Bronchial epithelial cell (primary cell): ENCODE results near the gene LOXHD1. TPM values are rescaled to one million over a fixed set of nuclear protein-coding genes. Genes with fewer than 3 reads are reported as not detected.

Experiments used
- DNase-seq: peaks from one replicate; pipeline ENCODE4 v3.0.0-alpha.2; 2010; ENCODE audit warnings: low read depth
- FAIRE-seq: peaks from 2 replicates; lab custom pipeline; 2011; peaks lifted over from hg19 to GRCh38; lab: Jason Lieb, UNC
- H3K27me3 ChIP-seq: 2 replicates; pipeline ENCODE4 v1.5.1; 2011; ENCODE audit warnings: low read length; ENCODE audit not compliant: control insufficient read depth, insufficient read depth
- H3K36me3 ChIP-seq: 2 replicates; pipeline ENCODE4 v1.5.1; 2011; ENCODE audit warnings: low read length; ENCODE audit not compliant: control insufficient read depth, insufficient read depth
- H3K4me3 ChIP-seq: 2 replicates; pipeline ENCODE4 v1.5.1; 2011; ENCODE audit warnings: mild to moderate bottlenecking, low read depth, low read length, control low read depth
- CTCF ChIP-seq: IDR thresholded peaks from 2 replicates; pipeline ENCODE4 v1.5.1; 2011; ENCODE audit warnings: mild to moderate bottlenecking, moderate library complexity, low read length, control low read depth, inconsistent platforms; ENCODE audit not compliant: insufficient read depth, severe bottlenecking
- total RNA-seq: library from RNA; depleted of rRNA; stranded (reverse); fragments of >200 nt; gene quantifications from 2 replicates; pipeline ENCODE4 v1.2.1, GENCODE V29; 2014

The LOXHD1 gene
- total RNA-seq, 1 donor from 2014 or later = not detected

- FAIRE-seq = no peak
- Histone ChIP-seq H3K27me3 (no peaks in the 10 kb centered on the region), H3K4me3 (no peak overlapping the region)
These were observed 96.9 kb downstream of the LOXHD1 start for GRCh38 chr18:46559946-46560670.

GRCh38 chr18:46559296-46559695 is 97.7 kb downstream of the LOXHD1 start:
- Histone ChIP-seq H3K27me3 (no peaks in the 10 kb centered on the region), H3K36me3 (no peaks in the 10 kb centered on the region), H3K4me3 (no peak overlapping the region)
- no peak for DNase-seq
- no peak for FAIRE-seq
- TF ChIP-seq CTCF = no peak

More at GRCh38 chr18:46559946-46560670, 96.9 kb downstream of the LOXHD1 start:
- no peaks in the 10 kb centered on the region for H3K36me3 ChIP-seq
- DNase-seq = no peak
- TF ChIP-seq CTCF = no peak

GRCh38 chr18:46556590-46557206 is 100.3 kb downstream of the LOXHD1 start:
- DNase-seq (no peak), FAIRE-seq (no peak)
- Histone ChIP-seq H3K36me3 (no peaks in the 10 kb centered on the region), H3K4me3 (no peak overlapping the region), H3K27me3 (no peaks in the 10 kb centered on the region)
- no peak for TF ChIP-seq CTCF

- DNase-seq = peak; percentile 13
- peak; percentile 24 for TF ChIP-seq CTCF
- Histone ChIP-seq H3K27me3 (no peaks in the 10 kb centered on the region), H3K36me3 (no peaks in the 10 kb centered on the region), H3K4me3 (no peak overlapping the region)
- no peak for FAIRE-seq
These were observed 101.3 kb downstream of the LOXHD1 start for GRCh38 chr18:46555724-46556123.

- H3K27me3 ChIP-seq = no peaks in the 10 kb centered on the region
- no peak overlapping the region for H3K4me3 ChIP-seq
- DNase-seq (no peak), FAIRE-seq (no peak)
- no peak for TF ChIP-seq CTCF
- no peaks in the 10 kb centered on the region for H3K36me3 ChIP-seq
These were observed 101.8 kb downstream of the LOXHD1 start for GRCh38 chr18:46555213-46555612.
